Activated CD4-positive, alpha-beta T cell treated with anti-CD3 and anti-CD28 coated beads for 24 hours (primary cell): ENCODE data around the gene RAB7B.

ENCODE experiments used
- DNase-seq, 2 donors: peaks; one replicate each; pipeline ENCODE4 v3.0.0-alpha.2; 2020; ENCODE audit warnings: low read depth in 2 of 2

RAB7B gene

DNA sequence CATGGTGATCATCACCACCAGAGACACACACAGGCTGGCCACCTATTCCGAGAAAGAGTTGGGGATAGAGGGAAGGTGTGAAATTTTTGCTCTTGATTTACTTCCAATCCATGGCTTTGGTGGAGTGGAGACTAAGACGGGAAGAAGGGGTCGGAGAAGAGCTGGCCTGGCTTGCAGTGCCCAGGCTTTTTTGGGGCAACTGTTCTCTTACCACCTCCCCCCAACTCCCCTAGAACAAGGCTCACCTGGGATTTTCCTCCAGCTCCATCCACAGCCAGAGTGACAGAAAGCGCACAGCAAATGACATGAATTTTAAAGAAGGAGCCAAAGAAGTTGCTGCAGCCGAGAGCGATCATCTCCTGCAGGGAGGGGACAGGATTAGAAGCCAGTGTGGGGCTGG, 75.9 kb downstream of the RAB7B start:
- no peak for DNase-seq
